ENCODE data around the gene EIF3F.

GRCh38 chr11:8047382-8047781 lies 60.2 kb downstream of the EIF3F start:
- no peak for TF ChIP-seq EZH2 (IDR thresholded peaks at IDR 0.05)
- no peak for TF ChIP-seq CTCF (IDR thresholded peaks at IDR 0.05)
- TF ChIP-seq EZH2phosphoT487 (IDR thresholded peaks at IDR 0.05) = no peak

Measured in neural progenitor cell (in vitro differentiated cells).